ENCODE measurements around the gene TRIM59.

DNA sequence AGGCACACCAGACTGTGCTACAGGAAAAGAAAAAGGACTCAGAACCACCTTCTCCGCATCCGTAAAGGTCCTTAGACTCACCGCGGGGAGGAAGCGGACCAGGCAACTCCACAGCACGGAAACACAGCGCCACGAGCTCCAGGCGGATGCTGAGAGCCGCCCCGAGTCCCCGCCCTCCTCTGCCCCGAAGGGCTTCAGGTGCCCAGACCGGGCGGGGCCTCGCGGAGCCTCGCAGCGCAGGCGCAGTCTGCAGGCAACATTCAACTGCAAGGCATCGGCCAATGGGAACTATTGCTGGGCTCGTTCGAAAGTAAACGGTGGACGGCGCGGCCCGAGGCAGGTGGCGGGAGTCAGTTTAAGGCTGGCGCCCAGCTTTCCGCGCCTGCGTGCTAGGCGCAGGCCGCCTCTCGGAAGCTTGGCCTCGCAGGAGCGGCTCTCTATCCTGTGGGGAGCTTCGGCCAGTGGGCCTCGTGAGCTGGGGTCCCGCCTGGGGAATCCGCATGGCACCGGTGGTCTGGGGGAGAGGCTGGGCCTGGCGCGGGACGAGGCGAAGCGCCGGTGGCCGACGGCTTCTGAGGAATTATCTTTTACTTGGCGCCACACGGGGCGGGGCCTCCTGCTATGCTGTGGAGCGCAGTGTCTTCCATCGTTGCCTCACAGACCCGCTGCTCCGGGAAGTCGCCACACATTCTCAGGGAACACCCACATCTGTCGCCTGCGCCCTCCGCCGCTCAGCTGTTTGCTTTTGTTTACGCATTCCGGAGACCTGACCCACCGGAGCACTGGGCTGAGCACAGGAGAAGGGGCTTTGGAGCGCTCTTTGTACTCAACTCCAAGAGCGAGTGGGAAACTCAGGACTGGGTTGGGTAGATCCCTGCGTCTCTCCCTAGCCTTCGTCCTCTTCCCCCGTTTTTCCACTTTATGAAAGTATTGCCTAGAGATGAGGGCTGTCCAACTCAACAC lies at the start of gene TRIM59:
- no peak for TF ChIP-seq EZH2phosphoT487 (IDR thresholded peaks at IDR 0.05; ENCODE audit: borderline replicate concordance)
- TF ChIP-seq, protein P1, sequence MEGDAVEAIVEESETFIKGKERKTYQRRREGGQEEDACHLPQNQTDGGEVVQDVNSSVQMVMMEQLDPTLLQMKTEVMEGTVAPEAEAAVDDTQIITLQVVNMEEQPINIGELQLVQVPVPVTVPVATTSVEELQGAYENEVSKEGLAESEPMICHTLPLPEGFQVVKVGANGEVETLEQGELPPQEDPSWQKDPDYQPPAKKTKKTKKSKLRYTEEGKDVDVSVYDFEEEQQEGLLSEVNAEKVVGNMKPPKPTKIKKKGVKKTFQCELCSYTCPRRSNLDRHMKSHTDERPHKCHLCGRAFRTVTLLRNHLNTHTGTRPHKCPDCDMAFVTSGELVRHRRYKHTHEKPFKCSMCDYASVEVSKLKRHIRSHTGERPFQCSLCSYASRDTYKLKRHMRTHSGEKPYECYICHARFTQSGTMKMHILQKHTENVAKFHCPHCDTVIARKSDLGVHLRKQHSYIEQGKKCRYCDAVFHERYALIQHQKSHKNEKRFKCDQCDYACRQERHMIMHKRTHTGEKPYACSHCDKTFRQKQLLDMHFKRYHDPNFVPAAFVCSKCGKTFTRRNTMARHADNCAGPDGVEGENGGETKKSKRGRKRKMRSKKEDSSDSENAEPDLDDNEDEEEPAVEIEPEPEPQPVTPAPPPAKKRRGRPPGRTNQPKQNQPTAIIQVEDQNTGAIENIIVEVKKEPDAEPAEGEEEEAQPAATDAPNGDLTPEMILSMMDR (conservative IDR thresholded peaks at IDR 0.05; ENCODE audit: low read length): no peak
